Upper lobe of right lung (tissue), 1 donor: Measurements from ENCODE around the gene ZRANB3. TPM values are rescaled to one million over a fixed set of nuclear protein-coding genes. Genes with fewer than 3 reads are reported as not detected.

Experiments used
- ATAC-seq: fragments of 200-7000 bp; cut with Tn5 transposase; one replicate; pipeline ENCODE4 v1.9.1; 2020; ENCODE audit warnings: mild to moderate bottlenecking, moderate library complexity
- DNase-seq: peaks from one replicate; pipeline ENCODE4 v3.0.0-alpha.2; 2020
- H3K27ac ChIP-seq: fragments of 200-600 bp; one replicate; pipeline ENCODE4 v1.8.0; 2022
- H3K27me3 ChIP-seq: fragments of 200-600 bp; one replicate; pipeline ENCODE4 v1.8.0; 2022; ENCODE audit warnings: mild to moderate bottlenecking
- H3K36me3 ChIP-seq: fragments of 200-600 bp; one replicate; pipeline ENCODE4 v1.8.0; 2022
- H3K4me1 ChIP-seq: fragments of 200-600 bp; one replicate; pipeline ENCODE4 v1.8.0; 2022
- H3K4me3 ChIP-seq: fragments of 200-600 bp; one replicate; pipeline ENCODE4 v1.8.0; 2022; ENCODE audit warnings: mild to moderate bottlenecking
- H3K9me3 ChIP-seq: fragments of 200-600 bp; one replicate; pipeline ENCODE4 v1.8.0; 2022
- intact Hi-C: fragments of 100-400 bp; cut with DNase I; formaldehyde crosslinking; loops from one replicate; pipeline ENCODE4 v1.11.0; 2022
- total RNA-seq: library from RNA; stranded (reverse); fragmentation: NEBNext Ultra II Directional; extraction: Animal tissue kit (Norgen Biotek cat#: 25700); gene quantifications from one replicate; pipeline ENCODE4 v1.2.1, GENCODE V29; 2021
- TF ChIP-seq, protein P1 (sequence below): fragments of 200-600 bp; IDR thresholded peaks from one replicate; pipeline ENCODE4 v1.8.0; 2022; ENCODE audit warnings: antibody characterized with exemption
- donor health status: DM: no; HTN: yes; CAD: no; lungs with severe emphysema.

ZRANB3 gene
- total RNA-seq, 1 donor from 2014 or later = 4.1 TPM

DNA sequence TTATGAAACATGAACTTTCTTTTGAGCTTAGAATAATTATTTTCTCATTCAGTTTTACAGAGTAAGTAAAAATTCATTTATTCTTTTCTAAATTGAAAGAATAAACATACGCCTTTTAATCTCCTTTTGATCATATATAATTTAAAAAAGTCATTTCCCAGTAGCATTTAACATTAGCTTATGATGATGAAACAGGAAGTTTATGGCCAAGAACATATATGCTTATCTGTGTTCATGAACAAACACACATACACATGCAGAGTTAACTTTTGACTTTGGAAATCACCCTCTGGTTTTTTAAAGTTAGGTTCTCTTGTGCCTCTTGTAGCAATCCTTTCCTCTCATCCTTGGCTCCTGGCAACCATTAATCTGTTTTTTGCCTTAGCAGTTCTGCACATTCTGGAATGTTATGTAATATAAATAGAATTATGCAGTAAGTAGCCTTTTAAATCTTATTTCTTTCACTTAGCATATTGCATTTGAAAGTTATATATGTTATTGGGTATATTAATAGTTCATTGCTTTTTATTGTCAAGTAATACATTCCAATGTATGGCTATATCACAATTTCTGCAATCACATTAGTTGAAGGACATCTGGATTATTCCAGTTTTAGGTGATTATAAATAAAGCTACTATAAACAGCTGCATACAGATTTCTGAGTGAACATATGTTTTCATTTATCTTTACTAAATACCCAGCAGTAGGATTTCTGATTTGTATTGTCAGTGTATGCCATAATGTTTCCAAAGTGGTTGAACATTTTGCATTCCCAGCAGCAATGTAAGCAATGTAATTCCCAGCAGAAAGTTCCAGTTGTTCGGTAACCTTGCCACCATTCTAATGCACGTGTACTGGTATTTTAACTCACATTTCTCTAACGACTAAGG is 210.3 kb downstream of the ZRANB3 start:
- DNase-seq (no peak), ATAC-seq (no peak)
- Histone ChIP-seq H3K27ac (no peak overlapping the region), H3K4me3 (no peak overlapping the region), H3K4me1 (no peaks in the 10 kb centered on the region), H3K9me3 (no peaks in the 10 kb centered on the region), H3K36me3 (no peaks in the 10 kb centered on the region), H3K27me3 (no peaks in the 10 kb centered on the region)
- intact Hi-C loops = no loop called here
- TF ChIP-seq, protein P1, sequence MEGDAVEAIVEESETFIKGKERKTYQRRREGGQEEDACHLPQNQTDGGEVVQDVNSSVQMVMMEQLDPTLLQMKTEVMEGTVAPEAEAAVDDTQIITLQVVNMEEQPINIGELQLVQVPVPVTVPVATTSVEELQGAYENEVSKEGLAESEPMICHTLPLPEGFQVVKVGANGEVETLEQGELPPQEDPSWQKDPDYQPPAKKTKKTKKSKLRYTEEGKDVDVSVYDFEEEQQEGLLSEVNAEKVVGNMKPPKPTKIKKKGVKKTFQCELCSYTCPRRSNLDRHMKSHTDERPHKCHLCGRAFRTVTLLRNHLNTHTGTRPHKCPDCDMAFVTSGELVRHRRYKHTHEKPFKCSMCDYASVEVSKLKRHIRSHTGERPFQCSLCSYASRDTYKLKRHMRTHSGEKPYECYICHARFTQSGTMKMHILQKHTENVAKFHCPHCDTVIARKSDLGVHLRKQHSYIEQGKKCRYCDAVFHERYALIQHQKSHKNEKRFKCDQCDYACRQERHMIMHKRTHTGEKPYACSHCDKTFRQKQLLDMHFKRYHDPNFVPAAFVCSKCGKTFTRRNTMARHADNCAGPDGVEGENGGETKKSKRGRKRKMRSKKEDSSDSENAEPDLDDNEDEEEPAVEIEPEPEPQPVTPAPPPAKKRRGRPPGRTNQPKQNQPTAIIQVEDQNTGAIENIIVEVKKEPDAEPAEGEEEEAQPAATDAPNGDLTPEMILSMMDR = no peak

DNA sequence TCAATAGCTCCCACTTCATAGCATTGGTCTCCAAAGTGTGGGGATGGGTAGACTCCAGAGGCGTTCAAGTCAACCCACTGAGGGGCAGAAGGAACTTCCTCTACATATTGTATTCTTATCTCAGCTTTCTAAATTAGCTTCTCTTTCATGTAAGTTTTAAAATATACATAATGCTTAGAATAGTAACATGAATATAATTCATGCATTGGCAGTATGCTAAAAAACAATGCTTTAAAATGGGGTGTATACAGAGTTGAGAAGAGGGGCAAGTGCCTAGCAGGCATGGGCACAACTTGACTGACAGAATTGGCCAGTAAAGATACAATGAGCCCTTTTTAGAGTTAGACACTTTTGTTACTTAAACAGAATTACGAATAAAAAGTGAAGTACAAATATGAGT is 212.2 kb downstream of the ZRANB3 start:
- no peak overlapping the region for H3K27ac ChIP-seq
- intact Hi-C loops = no loop called here
- H3K27me3 ChIP-seq = no peaks in the 10 kb centered on the region
- H3K4me1 ChIP-seq = no peaks in the 10 kb centered on the region
- H3K9me3 ChIP-seq = no peaks in the 10 kb centered on the region
- no peak overlapping the region for H3K4me3 ChIP-seq
- DNase-seq (no peak), ATAC-seq (no peak)
- H3K36me3 ChIP-seq = no peaks in the 10 kb centered on the region
- TF ChIP-seq, protein P1 = no peak

DNA sequence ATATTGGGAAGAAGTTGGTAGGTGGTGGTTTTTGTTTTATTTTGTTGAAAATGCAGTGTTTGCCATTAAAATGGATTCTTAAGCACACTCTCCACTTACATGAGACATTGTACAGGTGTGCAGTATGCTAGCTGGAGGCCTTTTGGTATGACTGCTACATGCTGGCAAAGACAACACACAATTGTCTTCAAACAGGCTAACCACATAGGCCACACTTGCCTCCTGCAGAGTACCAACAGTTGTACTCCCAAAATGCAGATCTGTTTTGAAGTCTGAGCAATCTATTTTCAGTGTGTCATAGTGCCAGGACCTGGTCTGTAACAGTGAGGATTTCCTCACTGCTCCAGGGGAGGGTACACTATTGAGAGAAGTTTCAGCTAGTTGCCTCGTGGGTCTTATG is 213.6 kb downstream of the ZRANB3 start:
- intact Hi-C loops = no loop called here
- no peaks in the 10 kb centered on the region for H3K27me3 ChIP-seq

DNA sequence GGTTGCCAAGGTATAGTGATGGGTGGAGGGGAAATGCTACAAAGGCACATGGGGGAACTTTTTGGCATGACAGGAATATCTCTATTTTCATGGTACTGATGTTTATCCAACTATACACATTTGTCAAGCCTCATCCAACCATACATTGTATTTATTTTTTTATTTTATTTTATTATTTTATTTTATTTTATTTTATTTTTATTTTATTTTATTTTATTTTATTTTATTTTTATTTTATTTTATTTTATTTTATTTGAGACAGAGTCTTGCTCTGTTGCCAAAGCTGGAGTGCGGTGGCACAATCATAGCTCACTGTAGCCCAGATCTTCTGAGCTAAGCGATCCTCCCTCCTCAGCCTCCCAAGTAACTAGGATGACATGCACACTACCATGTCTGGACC is 219.1 kb downstream of the ZRANB3 start:
- no peak for DNase-seq
- Histone ChIP-seq H3K4me1 (no peaks in the 10 kb centered on the region), H3K9me3 (no peaks in the 10 kb centered on the region), H3K27ac (no peak overlapping the region), H3K4me3 (no peak overlapping the region), H3K36me3 (no peaks in the 10 kb centered on the region), H3K27me3 (no peaks in the 10 kb centered on the region)
- intact Hi-C loops = no loop called here
- TF ChIP-seq, protein P1 = no peak
- ATAC-seq = no peak

More for the DNA sequence above, 213.6 kb downstream of the ZRANB3 start:
- no peak overlapping the region for H3K4me3 ChIP-seq
- H3K9me3 ChIP-seq = no peaks in the 10 kb centered on the region
- no peak for ATAC-seq
- no peak for DNase-seq
- H3K36me3 ChIP-seq = no peaks in the 10 kb centered on the region
- H3K27ac ChIP-seq = no peak overlapping the region
- TF ChIP-seq, protein P1 = no peak
- no peaks in the 10 kb centered on the region for H3K4me1 ChIP-seq

DNA sequence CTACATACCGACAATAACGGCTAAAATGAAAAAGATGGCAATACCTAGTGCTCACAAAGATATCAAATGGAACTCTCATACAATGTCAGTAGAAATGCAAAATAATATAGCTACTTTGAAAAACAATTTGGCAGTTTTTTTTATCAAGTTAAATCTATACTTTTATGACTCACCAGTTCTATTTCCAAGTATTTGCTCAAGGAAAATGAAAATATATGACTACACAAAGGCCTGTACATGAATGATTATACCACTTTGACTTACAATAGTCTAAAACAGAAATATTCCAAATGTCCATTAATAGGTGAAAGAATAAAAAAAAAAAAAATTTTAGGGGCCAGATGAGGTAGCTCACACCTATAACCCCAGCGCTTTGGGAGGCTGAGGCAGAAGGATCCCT is 219.8 kb downstream of the ZRANB3 start:
- TF ChIP-seq, protein P1 = no peak
- ATAC-seq (no peak), DNase-seq (no peak)
- Histone ChIP-seq H3K9me3 (no peaks in the 10 kb centered on the region), H3K27ac (no peak overlapping the region), H3K4me3 (no peak overlapping the region), H3K36me3 (no peaks in the 10 kb centered on the region), H3K4me1 (no peaks in the 10 kb centered on the region), H3K27me3 (no peaks in the 10 kb centered on the region)
- intact Hi-C loops = no loop called here
